Neuron (in vitro differentiated cells): ENCODE results near the gene COL4A1.

Experiments
- H2AFZ ChIP-seq: one replicate; pipeline ENCODE4 v1.6.1; 2013; ENCODE audit warnings: low read depth, mild to moderate bottlenecking, inconsistent platforms, low read length, moderate library complexity
- H3K27me3 ChIP-seq: one replicate; pipeline ENCODE4 v1.6.1; 2013; ENCODE audit warnings: low read length; ENCODE audit not compliant: insufficient read depth
- H3K36me3 ChIP-seq: one replicate; pipeline ENCODE4 v1.6.1; 2013; ENCODE audit warnings: low read length; ENCODE audit not compliant: insufficient read depth
- H3K4me1 ChIP-seq: one replicate; pipeline ENCODE4 v1.6.1; 2013; ENCODE audit warnings: low read length; ENCODE audit not compliant: insufficient read depth
- H3K4me3 ChIP-seq: 2 replicates; pipeline ENCODE4 v1.5.1; 2013; ENCODE audit warnings: mild to moderate bottlenecking, low read length, moderate library complexity
- H3K9me3 ChIP-seq: one replicate; pipeline ENCODE4 v1.6.1; 2013; ENCODE audit warnings: low read length

The COL4A1 gene

GRCh38 chr13:110347535-110348308, 40.8 kb upstream of the COL4A1 start:
- Histone ChIP-seq H3K36me3 (no peaks in the 10 kb centered on the region), H3K4me3 (no peak overlapping the region), H3K27me3 (no peaks in the 10 kb centered on the region), H2AFZ (no peak overlapping the region), H3K9me3 (peaks cover 2% of the 10 kb centered on the region), H3K4me1 (peaks cover 8% of the 10 kb centered on the region)

DNA sequence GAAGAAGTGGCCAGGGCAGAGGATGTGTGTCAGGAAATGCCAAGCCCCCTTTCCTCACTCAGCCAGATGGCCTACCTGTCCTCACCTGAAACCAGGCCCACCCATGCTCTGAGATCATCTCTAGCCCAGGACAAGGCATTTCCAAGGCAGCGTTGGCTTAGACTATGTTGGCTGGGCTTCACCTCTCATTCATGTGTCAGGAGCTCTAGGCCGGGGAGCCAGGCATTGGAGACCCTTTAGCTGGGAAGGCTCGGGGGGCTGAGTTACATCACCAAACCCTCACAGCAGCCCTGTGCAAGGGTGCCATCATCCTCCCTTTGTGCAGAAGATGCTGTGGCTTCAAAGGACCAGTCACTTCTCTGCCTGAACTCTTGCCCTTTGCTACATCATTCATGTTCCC, 40.1 kb upstream of the COL4A1 start:
- no peak overlapping the region for H3K4me3 ChIP-seq
- no peaks in the 10 kb centered on the region for H3K27me3 ChIP-seq
- peaks cover 2% of the 10 kb centered on the region for H3K9me3 ChIP-seq
- peaks cover 8% of the 10 kb centered on the region for H3K4me1 ChIP-seq
- H2AFZ ChIP-seq: no peak overlapping the region
- no peaks in the 10 kb centered on the region for H3K36me3 ChIP-seq

GRCh38 chr13:110346661-110347067, 39.7 kb upstream of the COL4A1 start:
- peaks cover 10% of the 10 kb centered on the region for H3K4me1 ChIP-seq
- H3K36me3 ChIP-seq: no peaks in the 10 kb centered on the region
- H3K9me3 ChIP-seq: peaks cover 2% of the 10 kb centered on the region
- no peaks in the 10 kb centered on the region for H3K27me3 ChIP-seq
- H3K4me3 ChIP-seq: no peak overlapping the region
- no peak overlapping the region for H2AFZ ChIP-seq

DNA sequence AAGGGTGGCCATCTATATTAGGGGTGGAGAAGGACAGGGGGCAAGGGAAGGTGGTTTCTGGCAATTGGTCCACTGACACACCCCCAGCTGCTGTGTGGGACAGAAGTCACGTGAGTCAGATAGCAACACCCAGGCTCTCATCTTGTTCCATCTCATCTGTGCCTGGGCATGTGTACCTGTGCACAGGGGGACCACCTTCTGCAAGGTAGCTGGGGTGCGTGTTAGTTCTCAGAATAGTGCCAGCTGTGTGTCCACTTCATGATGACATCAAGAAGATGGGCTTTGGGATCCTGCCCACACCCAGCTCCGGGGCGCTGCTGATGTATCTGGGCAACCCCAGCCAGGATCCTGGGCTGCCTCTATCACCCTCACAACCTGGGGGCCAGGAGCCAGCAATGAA, 38.7 kb upstream of the COL4A1 start:
- Histone ChIP-seq H3K27me3 (no peaks in the 10 kb centered on the region), H3K4me1 (peaks cover 17% of the 10 kb centered on the region), H3K36me3 (no peaks in the 10 kb centered on the region)

GRCh38 chr13:110345266-110345665, 38.3 kb upstream of the COL4A1 start:
- no peaks in the 10 kb centered on the region for H3K27me3 ChIP-seq
- H3K4me1 ChIP-seq: peaks cover 13% of the 10 kb centered on the region
- peaks cover 2% of the 10 kb centered on the region for H3K9me3 ChIP-seq
- no peak overlapping the region for H3K4me3 ChIP-seq
- H2AFZ ChIP-seq: no peak overlapping the region
- H3K36me3 ChIP-seq: no peaks in the 10 kb centered on the region

More for the DNA sequence above, 38.7 kb upstream of the COL4A1 start:
- peaks cover 2% of the 10 kb centered on the region for H3K9me3 ChIP-seq
- H3K4me3 ChIP-seq: no peak overlapping the region
- H2AFZ ChIP-seq: no peak overlapping the region

GRCh38 chr13:110344320-110344719, 37.4 kb upstream of the COL4A1 start:
- Histone ChIP-seq H3K27me3 (no peaks in the 10 kb centered on the region), H3K4me3 (no peak overlapping the region), H3K9me3 (peaks cover 2% of the 10 kb centered on the region), H2AFZ (no peak overlapping the region), H3K4me1 (peaks cover 13% of the 10 kb centered on the region), H3K36me3 (no peaks in the 10 kb centered on the region)

GRCh38 chr13:110343241-110343865, 36.4 kb upstream of the COL4A1 start:
- peaks cover 23% of the 10 kb centered on the region for H3K4me1 ChIP-seq
- H3K9me3 ChIP-seq: no peaks in the 10 kb centered on the region
- H3K36me3 ChIP-seq: no peaks in the 10 kb centered on the region

GRCh38 chr13:110342474-110342873, 35.5 kb upstream of the COL4A1 start:
- H3K36me3 ChIP-seq: no peaks in the 10 kb centered on the region
- H3K4me3 ChIP-seq: no peak overlapping the region
- H3K4me1 ChIP-seq: peaks cover 31% of the 10 kb centered on the region
- H3K9me3 ChIP-seq: no peaks in the 10 kb centered on the region
- H3K27me3 ChIP-seq: no peaks in the 10 kb centered on the region
- no peak overlapping the region for H2AFZ ChIP-seq

More at GRCh38 chr13:110343241-110343865, 36.4 kb upstream of the COL4A1 start:
- Histone ChIP-seq H3K27me3 (no peaks in the 10 kb centered on the region), H2AFZ (no peak overlapping the region), H3K4me3 (no peak overlapping the region)

- Histone ChIP-seq H2AFZ (no peak overlapping the region), H3K27me3 (no peaks in the 10 kb centered on the region), H3K4me3 (no peak overlapping the region), H3K36me3 (no peaks in the 10 kb centered on the region), H3K9me3 (no peaks in the 10 kb centered on the region), H3K4me1 (peaks cover 31% of the 10 kb centered on the region)
Measured at GRCh38 chr13:110341445-110342244, 34.7 kb upstream of the COL4A1 start.

GRCh38 chr13:110340812-110341444, 34.0 kb upstream of the COL4A1 start:
- H2AFZ ChIP-seq: no peak overlapping the region
- no peaks in the 10 kb centered on the region for H3K9me3 ChIP-seq
- H3K4me1 ChIP-seq: peaks cover 31% of the 10 kb centered on the region
- H3K36me3 ChIP-seq: no peaks in the 10 kb centered on the region
- H3K4me3 ChIP-seq: no peak overlapping the region
- no peaks in the 10 kb centered on the region for H3K27me3 ChIP-seq

- Histone ChIP-seq H3K36me3 (no peaks in the 10 kb centered on the region), H3K4me3 (no peak overlapping the region), H3K27me3 (no peaks in the 10 kb centered on the region), H2AFZ (no peak overlapping the region), H3K4me1 (peaks cover 31% of the 10 kb centered on the region), H3K9me3 (no peaks in the 10 kb centered on the region)
Measured at GRCh38 chr13:110339975-110340550, 33.1 kb upstream of the COL4A1 start.

- H3K9me3 ChIP-seq: peaks cover 1% of the 10 kb centered on the region
- H2AFZ ChIP-seq: peak overlapping the region; percentile 14
- H3K4me1 ChIP-seq: peaks cover 31% of the 10 kb centered on the region
- no peak overlapping the region for H3K4me3 ChIP-seq
- no peaks in the 10 kb centered on the region for H3K27me3 ChIP-seq
- no peaks in the 10 kb centered on the region for H3K36me3 ChIP-seq
Measured at GRCh38 chr13:110339263-110339662, 32.3 kb upstream of the COL4A1 start.
